ENCODE data around the gene BEST4.
"Not testable (repeated sequence)": the region's sequence is repeated elsewhere in the genome, so short reads cannot be mapped to it uniquely, and the experiment has no call there.

The BEST4 gene

GRCh38 chr1:44802306-44803061 is 14.5 kb upstream of the BEST4 start:
- Mint-ChIP-seq H3K27me3 (no peaks in the 10 kb centered on the region), H3K9me3 (no peaks in the 10 kb centered on the region), H3K27ac (peak overlapping the region; percentile 97), H3K4me1 (peaks cover 66% of the 10 kb centered on the region), H3K4me3 (peak overlapping the region; percentile 86), H3K36me3 (peaks cover 53% of the 10 kb centered on the region)
- DNase-seq = no peak
- CTCF ChIA-PET = interaction anchor here (0.9 to 1.4 kb wide), 2 partner anchors 11 to 17 kb away, joined by 3 to 4 read pairs; no protein-coding TSS in a partner anchor

- Mint-ChIP-seq H3K4me3 (peak overlapping the region; percentile 86), H3K4me1 (peaks cover 58% of the 10 kb centered on the region), H3K27ac (peak overlapping the region; percentile 97), H3K27me3 (no peaks in the 10 kb centered on the region), H3K9me3 (no peaks in the 10 kb centered on the region), H3K36me3 (peaks cover 46% of the 10 kb centered on the region)
- peak; percentile 53 for DNase-seq
- CTCF ChIA-PET = interaction anchor here (0.6 to 5.1 kb wide), 5 partner anchors 8 to 691 kb away, joined by 4 to 68 read pairs (median 11); partner anchors contain the start of gene BTBD19
These were observed 13.7 kb upstream of the BEST4 start for GRCh38 chr1:44801491-44802305.

- DNase-seq = peak; percentile 99
- peaks cover 48% of the 10 kb centered on the region for H3K4me1 Mint-ChIP-seq
- H3K36me3 Mint-ChIP-seq = peaks cover 37% of the 10 kb centered on the region
- peak within 1 kb of the TSS; percentile 99 for H3K27ac Mint-ChIP-seq
- H3K4me3 Mint-ChIP-seq = peak within 1 kb of the TSS; percentile 86
- H3K27me3 Mint-ChIP-seq = no peaks in the 10 kb centered on the region
- no peaks in the 10 kb centered on the region for H3K9me3 Mint-ChIP-seq
- CTCF ChIA-PET = interaction anchor here (0.6 to 5.1 kb wide), 12 partner anchors 9 to 214 kb away, joined by 3 to 68 read pairs (median 8); partner anchors contain the start of genes BTBD19, HECTD3, RNU5D-1 and UROD
These were observed 12.0 kb upstream of the BEST4 start, which contains the start of gene PLK3 for GRCh38 chr1:44799770-44800584. PLK3 (plus strand) TSS chr1:44800377; CDS start chr1:44800464, 87 bp downstream.

GRCh38 chr1:44798481-44799365 is 10.8 kb upstream of the BEST4 start:
- Mint-ChIP-seq H3K9me3 (no peaks in the 10 kb centered on the region), H3K36me3 (peaks cover 28% of the 10 kb centered on the region), H3K4me3 (peak overlapping the region; percentile 86), H3K27me3 (peaks cover under 1% of the 10 kb centered on the region), H3K27ac (peak overlapping the region; percentile 99), H3K4me1 (peaks cover 38% of the 10 kb centered on the region)
- DNase-seq = no peak
- CTCF ChIA-PET = interaction anchor here (0.6 to 5.1 kb wide), 8 partner anchors 10 to 216 kb away, joined by 3 to 68 read pairs (median 7); partner anchors contain the start of genes BEST4, BTBD19 and RNU5D-1

- CTCF ChIA-PET = interaction anchor here (1.6 to 5.1 kb wide), 5 partner anchors 11 to 67 kb away, joined by 3 to 68 read pairs (median 11); partner anchors contain the start of genes BTBD19 and RNU5D-1
- not testable (repeated sequence) for DNase-seq, H3K9me3 Mint-ChIP-seq, H3K4me3 Mint-ChIP-seq, H3K27me3 Mint-ChIP-seq, H3K27ac Mint-ChIP-seq
- peaks cover 20% of the 10 kb centered on the region for H3K36me3 Mint-ChIP-seq
- H3K4me1 Mint-ChIP-seq = peaks cover 32% of the 10 kb centered on the region
These were observed 9.9 kb upstream of the BEST4 start for GRCh38 chr1:44797886-44798285.

GRCh38 chr1:44792736-44793502 is 4.9 kb upstream of the BEST4 start:
- CTCF ChIA-PET = interaction anchor here (0.5 to 4.3 kb wide), 19 partner anchors 8 to 509 kb away, joined by 3 to 16 read pairs (median 5); partner anchors contain the start of genes BTBD19, EIF2B3, HECTD3 and PLK3
- Mint-ChIP-seq H3K27ac (no peak overlapping the region), H3K36me3 (no peaks in the 10 kb centered on the region), H3K9me3 (no peaks in the 10 kb centered on the region), H3K4me3 (no peak overlapping the region), H3K4me1 (peaks cover 3% of the 10 kb centered on the region), H3K27me3 (peaks cover 26% of the 10 kb centered on the region)
- DNase-seq = peak; percentile 17

GRCh38 chr1:44790968-44791801 is 3.2 kb upstream of the BEST4 start:
- Mint-ChIP-seq H3K4me3 (no peak overlapping the region), H3K27ac (no peak overlapping the region), H3K36me3 (no peaks in the 10 kb centered on the region), H3K9me3 (no peaks in the 10 kb centered on the region), H3K4me1 (peaks cover 7% of the 10 kb centered on the region), H3K27me3 (peaks cover 31% of the 10 kb centered on the region)
- CTCF ChIA-PET = interaction anchor here (0.7 to 4.3 kb wide), 7 partner anchors 8 to 228 kb away, joined by 3 to 13 read pairs (median 4); partner anchors contain the start of genes BTBD19 and PLK3
- no peak for DNase-seq

GRCh38 chr1:44787506-44787905 is 464 bp downstream of the BEST4 start:
- Mint-ChIP-seq H3K27me3 (peaks cover 27% of the 10 kb centered on the region), H3K4me3 (no peak overlapping the region), H3K27ac (no peak overlapping the region), H3K4me1 (peaks cover 33% of the 10 kb centered on the region), H3K9me3 (no peaks in the 10 kb centered on the region), H3K36me3 (peaks cover 3% of the 10 kb centered on the region)
- DNase-seq = no peak
- CTCF ChIA-PET = interaction anchor here (0.7 to 2.5 kb wide), 8 partner anchors 21 to 512 kb away, joined by 3 to 7 read pairs (median 4); partner anchors contain the start of gene BTBD19

GRCh38 chr1:44786841-44787426 is 1.0 kb downstream of the BEST4 start:
- no peak overlapping the region for H3K27ac Mint-ChIP-seq
- H3K4me1 Mint-ChIP-seq = peaks cover 35% of the 10 kb centered on the region
- H3K36me3 Mint-ChIP-seq = peaks cover 7% of the 10 kb centered on the region
- CTCF ChIA-PET = interaction anchor here (0.7 to 2.5 kb wide), 7 partner anchors 9 to 226 kb away, joined by 3 to 7 read pairs (median 3); no protein-coding TSS in a partner anchor
- peak overlapping the region; percentile 68 for H3K4me3 Mint-ChIP-seq
- no peaks in the 10 kb centered on the region for H3K9me3 Mint-ChIP-seq
- peaks cover 27% of the 10 kb centered on the region for H3K27me3 Mint-ChIP-seq
- no peak for DNase-seq

- H3K27ac Mint-ChIP-seq = peak overlapping the region; percentile 45
- H3K4me3 Mint-ChIP-seq = peak overlapping the region; percentile 68
- H3K4me1 Mint-ChIP-seq = peaks cover 40% of the 10 kb centered on the region
- DNase-seq = peak; percentile 84
- peaks cover 12% of the 10 kb centered on the region for H3K36me3 Mint-ChIP-seq
- no peaks in the 10 kb centered on the region for H3K9me3 Mint-ChIP-seq
- CTCF ChIA-PET = interaction anchor here (0.7 to 2.5 kb wide), 11 partner anchors 10 to 227 kb away, joined by 3 to 20 read pairs (median 4); partner anchors contain the start of genes HECTD3, RNU5D-1 and UROD
- H3K27me3 Mint-ChIP-seq = peaks cover 25% of the 10 kb centered on the region
These were observed 1.7 kb downstream of the BEST4 start for GRCh38 chr1:44786138-44786840.

Measured in activated naive CD4-positive, alpha-beta T cell treated with anti-CD3 and anti-CD28 coated beads, Interleukin-2, amount 10 ng/mL, durations not matched to agents 7 days and 5 days (primary cell).